ENCODE results near the gene FSD2. TPM values are rescaled to one million over a fixed set of nuclear protein-coding genes. Genes with fewer than 3 reads are reported as not detected.

FSD2 gene
- total RNA-seq, 4 donors from 2014 or later = 0.13 to 1.6 (median 0.69) TPM

GRCh38 chr15:82846621-82847020, 40.8 kb upstream of the FSD2 start:
- Histone ChIP-seq H3K27me3 (no peaks in the 10 kb centered on the region), H3K9me3 (no peaks in the 10 kb centered on the region), H3K4me3 (replicated peaks in 1 of 3) (no peak overlapping the region), H3K36me3 (peaks cover 0 to 4% of the 10 kb centered on the region in 2 donors), H3K4me1 (peaks cover 0 to 12% of the 10 kb centered on the region in 2 donors), H3K27ac (no peak overlapping the region)
- no peak for DNase-seq
- no peak for TF ChIP-seq CTCF (IDR thresholded peaks at IDR 0.05)
- no peak for TF ChIP-seq POLR2A (IDR thresholded peaks at IDR 0.05)
- whole genome bisulfite sequencing, 2 donors = 91 to 95% methylated on average over 4 of the region's 4 CpGs
- intact Hi-C loops (cut with DNase I) = no loop called here

- DNase-seq = no peak
- Histone ChIP-seq H3K9me3 (no peaks in the 10 kb centered on the region), H3K27ac (no peak overlapping the region), H3K36me3 (no peaks in the 10 kb centered on the region), H3K27me3 (no peaks in the 10 kb centered on the region), H3K4me3 (replicated peaks in 1 of 3) (no peak overlapping the region), H3K4me1 (peaks cover 0 to 12% of the 10 kb centered on the region in 2 donors)
- WGBS, 2 donors = 70 to 84% methylated on average over 7 of the region's 7 CpGs
- TF ChIP-seq POLR2A (IDR thresholded peaks at IDR 0.05) (no peak), CTCF (IDR thresholded peaks at IDR 0.05) (no peak)
- intact Hi-C loops (cut with DNase I) = no loop called here
Observed at GRCh38 chr15:82845686-82846085, 39.8 kb upstream of the FSD2 start.

- H3K27me3 ChIP-seq = no peaks in the 10 kb centered on the region
- H3K36me3 ChIP-seq = no peaks in the 10 kb centered on the region
- no peak overlapping the region for H3K4me3 ChIP-seq (replicated peaks in 1 of 3)
- H3K27ac ChIP-seq = no peak overlapping the region
- H3K9me3 ChIP-seq = no peaks in the 10 kb centered on the region
- no peak for DNase-seq
- 93% methylated on average over 3 of the region's 3 CpGs for WGBS, 2 donors
- no peaks in the 10 kb centered on the region for H3K4me1 ChIP-seq
- intact Hi-C loops (cut with DNase I) = no loop called here
- TF ChIP-seq CTCF (IDR thresholded peaks at IDR 0.05) (no peak), POLR2A (IDR thresholded peaks at IDR 0.05) (no peak)
Observed at GRCh38 chr15:82843566-82843965, 37.7 kb upstream of the FSD2 start.

GRCh38 chr15:82840166-82840565, 34.3 kb upstream of the FSD2 start:
- H3K4me1 ChIP-seq = no peaks in the 10 kb centered on the region
- H3K36me3 ChIP-seq = peaks cover 17 to 21% of the 10 kb centered on the region in 2 donors
- intact Hi-C loops (cut with DNase I) = no loop called here
- H3K27ac ChIP-seq = no peak overlapping the region
- no peaks in the 10 kb centered on the region for H3K27me3 ChIP-seq
- no peak for TF ChIP-seq POLR2A (IDR thresholded peaks at IDR 0.05)
- TF ChIP-seq CTCF (IDR thresholded peaks at IDR 0.05) = no peak
- no peaks in the 10 kb centered on the region for H3K9me3 ChIP-seq
- no peak overlapping the region for H3K4me3 ChIP-seq (replicated peaks in 1 of 3)
- DNase-seq = no peak
- WGBS, 2 donors = 94 to 98% methylated on average over 4 of the region's 4 CpGs

- H3K36me3 ChIP-seq = peaks cover 28 to 31% of the 10 kb centered on the region in 2 donors
- no peak for TF ChIP-seq CTCF (IDR thresholded peaks at IDR 0.05)
- no peak for TF ChIP-seq POLR2A (IDR thresholded peaks at IDR 0.05)
- intact Hi-C loops (cut with DNase I) = no loop called here
Observed at GRCh38 chr15:82839136-82839535, 33.3 kb upstream of the FSD2 start.

More at GRCh38 chr15:82839136-82839535, 33.3 kb upstream of the FSD2 start:
- no peak for DNase-seq
- no peaks in the 10 kb centered on the region for H3K9me3 ChIP-seq
- H3K27me3 ChIP-seq = no peaks in the 10 kb centered on the region
- H3K4me3 ChIP-seq (replicated peaks in 1 of 3) = no peak overlapping the region
- no peak overlapping the region for H3K27ac ChIP-seq
- no peaks in the 10 kb centered on the region for H3K4me1 ChIP-seq

Data from thyroid gland (tissue), 4 donors.